Right ventricle myocardium superior (tissue), 1 donor: Measurements from ENCODE around the gene TMEM43. TPM values are rescaled to one million over a fixed set of nuclear protein-coding genes. Genes with fewer than 3 reads are reported as not detected.

Experiments
- ATAC-seq: fragments of 200-7000 bp; cut with Tn5 transposase; one replicate; pipeline ENCODE4 v1.9.1; 2020; ENCODE audit warnings: mild to moderate bottlenecking; ENCODE audit not compliant: poor library complexity
- DNase-seq: peaks from one replicate; pipeline ENCODE4 v3.0.0-alpha.2; 2020
- intact Hi-C: fragments of 100-400 bp; cut with DNase I; formaldehyde crosslinking; loops from one replicate; pipeline ENCODE4 v1.11.2; 2022
- total RNA-seq: library from RNA; stranded (reverse); fragmentation: NEBNext Ultra II Directional; extraction: Animal tissue kit (Norgen Biotek cat#: 25700); gene quantifications from one replicate; pipeline ENCODE4 v1.2.1, GENCODE V29; 2021
- donor health status: DM: no; HTN: yes; CAD: no; lungs with severe emphysema.

TMEM43 gene
- total RNA-seq, 1 donor from 2014 or later = 32.1 TPM

GRCh38 chr3:14188041-14188754, 63.3 kb downstream of the TMEM43 start:
- intact Hi-C loops = no loop called here

More at GRCh38 chr3:14188041-14188754, 63.3 kb downstream of the TMEM43 start:
- no peak for DNase-seq
- no peak for ATAC-seq

Other genes starting within 250 kb of the TMEM43 start
- gene WNT7A, start 245.0 kb upstream of the TMEM43 start, total RNA-seq = not detected
- gene CHCHD4, start 182 bp upstream of the TMEM43 start, total RNA-seq = 35.9 TPM
- gene XPC, start 53.5 kb downstream of the TMEM43 start, total RNA-seq = 7.7 TPM
- 16.8 TPM for gene LSM3, start 53.8 kb downstream of the TMEM43 start, total RNA-seq